ENCODE data around the gene DGLUCY. TPM values are rescaled to one million over a fixed set of nuclear protein-coding genes. Genes with fewer than 3 reads are reported as not detected.
"Not testable (repeated sequence)": the region's sequence is repeated elsewhere in the genome, so short reads cannot be mapped to it uniquely, and the experiment has no call there.

Gene DGLUCY
- total RNA-seq, 2 experiments from 2014 or later = 109 to 110 TPM

- DNase-seq = no peak
- Mint-ChIP-seq H3K36me3 (ENCODE audit: low read depth) (peaks cover 35% of the 10 kb centered on the region), H3K9me3 (no peaks in the 10 kb centered on the region), H3K27me3 (no peaks in the 10 kb centered on the region), H3K4me3 (peak overlapping the region; percentile 63), H3K27ac (peak overlapping the region; percentile 81), H3K4me1 (peaks cover 69% of the 10 kb centered on the region)
- ChIA-PET CTCF (interaction anchor here (0.5 to 1.7 kb wide), 7 partner anchors 12 to 145 kb away, joined by 3 to 5 read pairs (median 3); no protein-coding TSS in a partner anchor), POLR2A (interaction anchor here (0.7 kb wide), 1 partner anchor 23 kb away, joined by 3 read pairs; no protein-coding TSS in a partner anchor)
These were observed 150.6 kb downstream of the DGLUCY start for GRCh38 chr14:91264151-91265150.

GRCh38 chr14:91265404-91265803, 151.5 kb downstream of the DGLUCY start:
- peaks cover 39% of the 10 kb centered on the region for H3K36me3 Mint-ChIP-seq (ENCODE audit: low read depth)
- CTCF ChIA-PET = interaction anchor here (0.6 to 1.7 kb wide), 4 partner anchors 12 to 88 kb away, joined by 3 to 5 read pairs (median 4); no protein-coding TSS in a partner anchor
- POLR2A ChIA-PET = no interaction called here
- H3K4me1 Mint-ChIP-seq = peaks cover 61% of the 10 kb centered on the region
- no peak for DNase-seq
- H3K27ac Mint-ChIP-seq = peak overlapping the region; percentile 20
- H3K9me3 Mint-ChIP-seq = no peaks in the 10 kb centered on the region
- H3K4me3 Mint-ChIP-seq = peak overlapping the region; percentile 35
- no peaks in the 10 kb centered on the region for H3K27me3 Mint-ChIP-seq

GRCh38 chr14:91266276-91266675, 152.4 kb downstream of the DGLUCY start:
- H3K9me3 Mint-ChIP-seq, H3K27me3 Mint-ChIP-seq, DNase-seq, H3K4me3 Mint-ChIP-seq, POLR2A ChIA-PET: not testable (repeated sequence)
- CTCF ChIA-PET = interaction anchor here (1.8 kb wide), 1 partner anchor 15 kb away, joined by 9 read pairs; no protein-coding TSS in a partner anchor
- Mint-ChIP-seq H3K27ac (peak overlapping the region; percentile 20), H3K36me3 (ENCODE audit: low read depth) (peaks cover 41% of the 10 kb centered on the region), H3K4me1 (peaks cover 55% of the 10 kb centered on the region)

- peaks cover 39% of the 10 kb centered on the region for H3K4me1 Mint-ChIP-seq
- CTCF ChIA-PET = interaction anchor here (1.6 to 1.8 kb wide), 2 partner anchors 12 to 13 kb away, joined by 6 to 9 read pairs; no protein-coding TSS in a partner anchor
- no peaks in the 10 kb centered on the region for H3K27me3 Mint-ChIP-seq
- POLR2A ChIA-PET = no interaction called here
- peaks cover 44% of the 10 kb centered on the region for H3K36me3 Mint-ChIP-seq (ENCODE audit: low read depth)
- no peak for DNase-seq
- no peak overlapping the region for H3K4me3 Mint-ChIP-seq
- H3K9me3 Mint-ChIP-seq = no peaks in the 10 kb centered on the region
- H3K27ac Mint-ChIP-seq = no peak overlapping the region
These were observed 154.1 kb downstream of the DGLUCY start for GRCh38 chr14:91267965-91268437.

- POLR2A ChIA-PET = no interaction called here
These were observed 155.5 kb downstream of the DGLUCY start for GRCh38 chr14:91269076-91269991.

GRCh38 chr14:91270188-91270587, 156.3 kb downstream of the DGLUCY start:
- POLR2A ChIA-PET = no interaction called here
- DNase-seq = no peak
- H3K4me1 Mint-ChIP-seq = peaks cover 21% of the 10 kb centered on the region
- CTCF ChIA-PET = interaction anchor here (0.9 to 2.4 kb wide), 4 partner anchors 11 to 93 kb away, joined by 3 to 9 read pairs (median 5); no protein-coding TSS in a partner anchor
- H3K9me3 Mint-ChIP-seq = no peaks in the 10 kb centered on the region
- no peaks in the 10 kb centered on the region for H3K27me3 Mint-ChIP-seq
- H3K4me3 Mint-ChIP-seq = no peak overlapping the region
- H3K36me3 Mint-ChIP-seq (ENCODE audit: low read depth) = peaks cover 57% of the 10 kb centered on the region
- H3K27ac Mint-ChIP-seq = peak overlapping the region; percentile 50

More at GRCh38 chr14:91269076-91269991, 155.5 kb downstream of the DGLUCY start:
- Mint-ChIP-seq H3K36me3 (ENCODE audit: low read depth) (peaks cover 49% of the 10 kb centered on the region), H3K9me3 (no peaks in the 10 kb centered on the region), H3K4me3 (no peak overlapping the region), H3K4me1 (peaks cover 27% of the 10 kb centered on the region), H3K27ac (peak overlapping the region; percentile 72), H3K27me3 (no peaks in the 10 kb centered on the region)
- no peak for DNase-seq
- CTCF ChIA-PET = interaction anchor here (1.8 to 2.4 kb wide), 2 partner anchors 10 to 17 kb away, joined by 7 to 9 read pairs; no protein-coding TSS in a partner anchor

GRCh38 chr14:91270619-91271018, 156.7 kb downstream of the DGLUCY start:
- DNase-seq = no peak
- Mint-ChIP-seq H3K27me3 (no peaks in the 10 kb centered on the region), H3K4me1 (peaks cover 17% of the 10 kb centered on the region), H3K36me3 (ENCODE audit: low read depth) (peaks cover 55% of the 10 kb centered on the region), H3K4me3 (no peak overlapping the region), H3K27ac (peak overlapping the region; percentile 50), H3K9me3 (no peaks in the 10 kb centered on the region)
- ChIA-PET CTCF (interaction anchor here (0.9 to 2.4 kb wide), 4 partner anchors 12 to 94 kb away, joined by 3 to 9 read pairs (median 5); no protein-coding TSS in a partner anchor), POLR2A (no interaction called here)

- DNase-seq = no peak
- Mint-ChIP-seq H3K9me3 (no peaks in the 10 kb centered on the region), H3K36me3 (ENCODE audit: low read depth) (peaks cover 58% of the 10 kb centered on the region), H3K4me3 (no peak overlapping the region), H3K27me3 (no peaks in the 10 kb centered on the region), H3K4me1 (peaks cover 12% of the 10 kb centered on the region), H3K27ac (no peak overlapping the region)
- POLR2A ChIA-PET = no interaction called here
- CTCF ChIA-PET = interaction anchor here (0.9 to 2.4 kb wide), 3 partner anchors 11 to 94 kb away, joined by 3 to 7 read pairs (median 4); no protein-coding TSS in a partner anchor
These were observed 157.8 kb downstream of the DGLUCY start for GRCh38 chr14:91271639-91272038.

- no peak overlapping the region for H3K27ac Mint-ChIP-seq
- H3K36me3 Mint-ChIP-seq (ENCODE audit: low read depth) = peaks cover 61% of the 10 kb centered on the region
- H3K27me3 Mint-ChIP-seq = no peaks in the 10 kb centered on the region
- no peak overlapping the region for H3K4me3 Mint-ChIP-seq
- DNase-seq = no peak
- peaks cover 11% of the 10 kb centered on the region for H3K4me1 Mint-ChIP-seq
- H3K9me3 Mint-ChIP-seq = no peaks in the 10 kb centered on the region
- POLR2A ChIA-PET = no interaction called here
- CTCF ChIA-PET = interaction anchor here (0.9 to 2.4 kb wide), 3 partner anchors 10 to 95 kb away, joined by 3 to 7 read pairs (median 4); no protein-coding TSS in a partner anchor
These were observed 158.7 kb downstream of the DGLUCY start for GRCh38 chr14:91272341-91273272.

GRCh38 chr14:91273273-91273884, 159.5 kb downstream of the DGLUCY start:
- peaks cover 7% of the 10 kb centered on the region for H3K4me1 Mint-ChIP-seq
- no peaks in the 10 kb centered on the region for H3K9me3 Mint-ChIP-seq
- H3K27me3 Mint-ChIP-seq = no peaks in the 10 kb centered on the region
- DNase-seq = no peak
- H3K36me3 Mint-ChIP-seq (ENCODE audit: low read depth) = peaks cover 58% of the 10 kb centered on the region
- no peak overlapping the region for H3K4me3 Mint-ChIP-seq
- no peak overlapping the region for H3K27ac Mint-ChIP-seq
- ChIA-PET CTCF (interaction anchor here (0.6 to 2.4 kb wide), 2 partner anchors 88 to 96 kb away, joined by 3 to 7 read pairs; no protein-coding TSS in a partner anchor), POLR2A (no interaction called here)

GRCh38 chr14:91273885-91274273, 160.0 kb downstream of the DGLUCY start:
- POLR2A ChIA-PET = no interaction called here
- H3K9me3 Mint-ChIP-seq = no peaks in the 10 kb centered on the region
- H3K27me3 Mint-ChIP-seq = no peaks in the 10 kb centered on the region
- peaks cover 58% of the 10 kb centered on the region for H3K36me3 Mint-ChIP-seq (ENCODE audit: low read depth)
- H3K27ac Mint-ChIP-seq = no peak overlapping the region
- no peak for DNase-seq
- H3K4me3 Mint-ChIP-seq = no peak overlapping the region
- CTCF ChIA-PET = interaction anchor here (0.6 kb wide), 1 partner anchor 89 kb away, joined by 3 read pairs; no protein-coding TSS in a partner anchor
- H3K4me1 Mint-ChIP-seq = peaks cover 7% of the 10 kb centered on the region
